CD4-positive, alpha-beta memory T cell (primary cell): ENCODE measurements around the gene ANAPC5. TPM values are rescaled to one million over a fixed set of nuclear protein-coding genes. Genes with fewer than 3 reads are reported as not detected.
"Not testable (repeated sequence)": the region's sequence is repeated elsewhere in the genome, so short reads cannot be mapped to it uniquely, and the experiment has no call there.

Experiments used
- CTCF ChIA-PET: fragments of 350-600 bp; sonication (Branson Sonifier 250); formaldehyde crosslinking; loops from one replicate; lab custom pipeline; 2021; ENCODE audit warnings: inconsistent platforms; ENCODE audit not compliant: partially characterized antibody; lab: Charles Lee
- POLR2A ChIA-PET: fragments of 350-600 bp; sonication (Branson Sonifier 250); formaldehyde crosslinking; loops from one replicate; lab custom pipeline; 2021; ENCODE audit not compliant: partially characterized antibody; lab: Charles Lee
- DNase-seq, 5 donors: peaks; one replicate each; pipeline versions ENCODE4 v3.0.0 to v3.0.0-alpha.2; 2020 to 2022; ENCODE audit warnings: mixed read lengths in 1 of 5
- H3K27ac ChIP-seq: one replicate; pipeline ENCODE4 v1.7.0; 2013; ENCODE audit warnings: low read depth, low read length
- H3K27me3 ChIP-seq: 2 replicates; pipeline ENCODE4 v1.7.0; 2013; ENCODE audit warnings: mild to moderate bottlenecking, low read length, moderate library complexity; ENCODE audit not compliant: insufficient read depth
- H3K36me3 ChIP-seq: 2 replicates; pipeline ENCODE4 v1.7.0; 2013; ENCODE audit warnings: mild to moderate bottlenecking, low read length, moderate library complexity; ENCODE audit not compliant: insufficient read depth
- H3K4me1 ChIP-seq: 2 replicates; pipeline ENCODE4 v1.7.0; 2013; ENCODE audit warnings: mild to moderate bottlenecking, low read length, moderate library complexity; ENCODE audit not compliant: insufficient read depth
- H3K4me3 ChIP-seq, 2 donors: one replicate each; pipeline ENCODE4 v1.7.0; 2013; ENCODE audit warnings: low read length in 2 of 2, mild to moderate bottlenecking in 1 of 2
- H3K9me3 ChIP-seq, 2 donors: one replicate each; pipeline ENCODE4 v1.7.0; 2013; ENCODE audit warnings: low read length in 2 of 2, control low read depth in 1 of 2; ENCODE audit not compliant: control insufficient read depth in 1 of 2
- H3K27ac Mint-ChIP-seq, 7 donors: one replicate each; pipeline ENCODE4 v1.8.0; 2020 to 2021; ENCODE audit warnings: mixed read lengths in 7 of 7, mild to moderate bottlenecking in 6 of 7, inconsistent platforms in 3 of 7, moderate library complexity in 3 of 7
- H3K27me3 Mint-ChIP-seq, 2 donors: one replicate each; pipeline ENCODE4 v1.8.0; 2020 to 2021; ENCODE audit warnings: mixed read lengths in 2 of 2
- H3K36me3 Mint-ChIP-seq, 2 donors: one replicate each; pipeline ENCODE4 v1.8.0; 2020 to 2021; ENCODE audit warnings: mixed read lengths in 2 of 2, inconsistent platforms in 1 of 2, mild to moderate bottlenecking in 1 of 2
- H3K4me1 Mint-ChIP-seq, 4 donors: one replicate each; pipeline ENCODE4 v1.8.0; 2020 to 2021; ENCODE audit warnings: mixed read lengths in 4 of 4, mild to moderate bottlenecking in 1 of 4
- H3K4me3 Mint-ChIP-seq, 8 donors: one replicate each; pipeline ENCODE4 v1.8.0; 2020 to 2021; ENCODE audit warnings: mixed read lengths in 8 of 8, mild to moderate bottlenecking in 7 of 8, moderate library complexity in 6 of 8, inconsistent platforms in 3 of 8
- H3K9me3 Mint-ChIP-seq, 8 donors: one replicate each; pipeline ENCODE4 v1.8.0; 2020 to 2021; ENCODE audit warnings: mixed read lengths in 8 of 8, mild to moderate bottlenecking in 5 of 8, inconsistent platforms in 3 of 8, moderate library complexity in 1 of 8
- intact Hi-C: fragments of 100-400 bp; cut with micrococcal nuclease; formaldehyde crosslinking; loops from one replicate; pipeline ENCODE4 v1.15.1; 2023
- polyA plus RNA-seq, 2 donors: library from polyadenylated mRNA; unstranded; fragments of 300-500 nt; fragmentation: Illumina TruSeq; gene quantifications; one replicate each; pipeline ENCODE4 v1.2.3, GENCODE V29; 2021
- total RNA-seq, 2 experiments: library from RNA; stranded (reverse); gene quantifications; one replicate each; pipeline ENCODE4 v1.2.3, GENCODE V29; 2021

The ANAPC5 gene
- total and polyA plus RNA-seq, 4 experiments from 2014 or later: 142 to 231 (median 143) TPM

- POLR2A ChIA-PET: interaction anchor here (1.2 kb wide), 1 partner anchor 11 kb away, joined by 4 read pairs; no protein-coding TSS in a partner anchor
- Histone ChIP-seq H3K4me1 (peaks cover 8% of the 10 kb centered on the region), H3K4me3 (no peak overlapping the region), H3K27ac (no peak overlapping the region), H3K27me3 (no peaks in the 10 kb centered on the region), H3K9me3 (no peaks in the 10 kb centered on the region), H3K36me3 (peaks cover 15% of the 10 kb centered on the region)
- Mint-ChIP-seq H3K27me3 (no peaks in the 10 kb centered on the region), H3K4me1 (peaks cover 12 to 17% (median 15%) of the 10 kb centered on the region in 4 donors), H3K9me3 (no peaks in the 10 kb centered on the region), H3K4me3 (no peak overlapping the region), H3K27ac (peak overlapping the region in 1 of 7 donors; percentile 35), H3K36me3 (peaks cover 41 to 48% of the 10 kb centered on the region in 2 donors)
- no peak for DNase-seq
- intact Hi-C loops: no loop called here
- CTCF ChIA-PET: interaction anchor here (0.6 to 1.7 kb wide), 4 partner anchors 16 to 1153 kb away, joined by 3 to 4 read pairs (median 4); no protein-coding TSS in a partner anchor
Measured at GRCh38 chr12:121318121-121318520, 34.1 kb downstream of the ANAPC5 start.

- Histone ChIP-seq H3K36me3 (peaks cover 20% of the 10 kb centered on the region), H3K4me1 (peaks cover 8% of the 10 kb centered on the region), H3K27me3 (no peaks in the 10 kb centered on the region), H3K9me3 (no peaks in the 10 kb centered on the region), H3K4me3 (no peak overlapping the region), H3K27ac (no peak overlapping the region)
- Mint-ChIP-seq H3K4me3 (no peak overlapping the region), H3K9me3 (no peaks in the 10 kb centered on the region), H3K27ac (peak overlapping the region in 4 of 7 donors; percentile 7 to 71 (median 55)), H3K36me3 (peaks cover 50 to 54% of the 10 kb centered on the region in 2 donors), H3K4me1 (peaks cover 15 to 20% (median 19%) of the 10 kb centered on the region in 4 donors), H3K27me3 (no peaks in the 10 kb centered on the region)
- CTCF ChIA-PET: interaction anchor here (1.9 kb wide), 1 partner anchor 20 kb away, joined by 5 read pairs; no protein-coding TSS in a partner anchor
- no peak for DNase-seq
- intact Hi-C loops: no loop called here
- POLR2A ChIA-PET: interaction anchor here (1.3 kb wide), 1 partner anchor 85 kb away, joined by 3 read pairs; the partner anchor contains the start of gene RNF34
Measured at GRCh38 chr12:121314431-121314830, 37.8 kb downstream of the ANAPC5 start.

DNA sequence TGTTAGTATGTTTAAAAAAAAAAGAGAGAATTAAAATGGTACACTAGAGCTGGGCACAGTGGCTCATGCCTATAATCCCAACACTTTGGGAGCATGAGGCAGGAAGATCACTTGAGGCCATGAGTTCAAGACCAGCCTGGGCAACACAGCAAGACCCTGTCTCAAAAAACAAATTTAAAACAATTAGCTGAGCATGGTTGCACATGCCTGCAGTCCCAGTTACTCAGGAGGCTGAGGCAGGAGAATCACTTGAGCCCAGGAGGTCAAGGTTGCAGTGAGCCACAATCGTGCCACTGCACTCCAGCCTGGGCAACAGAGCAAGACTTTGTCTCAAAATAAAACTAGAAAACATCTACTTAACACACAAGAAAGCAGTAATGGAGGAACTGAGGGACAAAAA lies 42.0 kb downstream of the ANAPC5 start:
- peaks cover 19% of the 10 kb centered on the region for H3K36me3 ChIP-seq
- intact Hi-C loops, H3K27me3 ChIP-seq, H3K4me3 ChIP-seq, H3K27me3 Mint-ChIP-seq, H3K9me3 Mint-ChIP-seq, H3K9me3 ChIP-seq, H3K4me1 ChIP-seq, DNase-seq, H3K4me3 Mint-ChIP-seq, H3K27ac ChIP-seq: not testable (repeated sequence)
- peak overlapping the region in 5 of 7 donors; percentile 4 to 75 (median 35) for H3K27ac Mint-ChIP-seq
- POLR2A ChIA-PET: interaction anchor here (1.1 kb wide), 1 partner anchor 91 kb away, joined by 3 read pairs; no protein-coding TSS in a partner anchor
- H3K4me1 Mint-ChIP-seq: peaks cover 10 to 19% (median 17%) of the 10 kb centered on the region in 4 donors
- CTCF ChIA-PET: interaction anchor here (1.1 kb wide), 1 partner anchor 14 kb away, joined by 5 read pairs; the partner anchor contains the start of gene CAMKK2
- peaks cover 38 to 42% of the 10 kb centered on the region in 2 donors for H3K36me3 Mint-ChIP-seq

DNA sequence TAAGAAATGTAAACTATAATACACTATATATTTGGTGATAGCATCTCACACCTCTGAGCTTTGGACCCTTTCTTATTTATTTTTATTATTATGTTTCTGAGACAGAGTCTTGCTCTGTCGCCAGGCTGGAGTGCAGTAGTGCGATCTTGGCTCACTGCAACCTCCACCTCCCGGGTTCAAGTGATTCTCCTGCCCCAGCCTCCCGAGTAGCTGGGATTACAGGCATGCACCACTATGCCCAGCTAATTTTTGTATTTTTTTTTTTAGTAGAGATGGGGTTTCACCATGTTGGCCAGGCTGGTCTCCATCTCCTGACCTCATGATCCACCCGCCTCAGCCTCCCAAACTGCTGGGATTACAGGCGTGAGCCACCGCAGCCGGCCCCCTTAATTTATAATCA lies 44.8 kb downstream of the ANAPC5 start:
- CTCF ChIA-PET, H3K9me3 Mint-ChIP-seq, H3K27ac Mint-ChIP-seq, H3K4me3 ChIP-seq, H3K27ac ChIP-seq, H3K4me1 Mint-ChIP-seq, H3K27me3 ChIP-seq, H3K4me1 ChIP-seq, H3K4me3 Mint-ChIP-seq, DNase-seq, H3K9me3 ChIP-seq, intact Hi-C loops, H3K27me3 Mint-ChIP-seq: not testable (repeated sequence)
- peaks cover 28 to 31% of the 10 kb centered on the region in 2 donors for H3K36me3 Mint-ChIP-seq
- POLR2A ChIA-PET: interaction anchor here (1.2 kb wide), 1 partner anchor 10 kb away, joined by 4 read pairs; no protein-coding TSS in a partner anchor
- H3K36me3 ChIP-seq: peaks cover 19% of the 10 kb centered on the region

GRCh38 chr12:121304306-121304705 lies 47.9 kb downstream of the ANAPC5 start:
- no peak overlapping the region for H3K27ac ChIP-seq
- DNase-seq: no peak
- peaks cover 12% of the 10 kb centered on the region in 2 donors for H3K36me3 Mint-ChIP-seq
- intact Hi-C loops: no loop called here
- no peak overlapping the region for H3K4me3 Mint-ChIP-seq
- no peaks in the 10 kb centered on the region for H3K4me1 ChIP-seq
- no peaks in the 10 kb centered on the region for H3K9me3 Mint-ChIP-seq
- no peak overlapping the region for H3K4me3 ChIP-seq
- H3K27me3 Mint-ChIP-seq: no peaks in the 10 kb centered on the region
- H3K9me3 ChIP-seq: no peaks in the 10 kb centered on the region
- H3K27ac Mint-ChIP-seq: no peak overlapping the region
- ChIA-PET CTCF (interaction anchor here (2.0 kb wide), 1 partner anchor 32 kb away, joined by 4 read pairs; no protein-coding TSS in a partner anchor), POLR2A (no interaction called here)
- no peaks in the 10 kb centered on the region for H3K27me3 ChIP-seq
- peaks cover 9% of the 10 kb centered on the region for H3K36me3 ChIP-seq
- no peaks in the 10 kb centered on the region for H3K4me1 Mint-ChIP-seq

- ChIA-PET CTCF (no interaction called here), POLR2A (no interaction called here)
- H3K4me1 ChIP-seq: peaks cover 8% of the 10 kb centered on the region
- DNase-seq: no peak
- no peaks in the 10 kb centered on the region for H3K27me3 Mint-ChIP-seq
- no peak overlapping the region for H3K4me3 ChIP-seq
- no peak overlapping the region for H3K27ac ChIP-seq
- no peaks in the 10 kb centered on the region for H3K36me3 ChIP-seq
- H3K36me3 Mint-ChIP-seq: peaks cover 0 to 3% of the 10 kb centered on the region in 2 donors
- H3K9me3 ChIP-seq: no peaks in the 10 kb centered on the region
- intact Hi-C loops: no loop called here
- no peaks in the 10 kb centered on the region for H3K9me3 Mint-ChIP-seq
- no peak overlapping the region for H3K27ac Mint-ChIP-seq
- H3K4me1 Mint-ChIP-seq: peaks cover 2 to 5% (median 3%) of the 10 kb centered on the region in 4 donors
- no peak overlapping the region for H3K4me3 Mint-ChIP-seq
- no peaks in the 10 kb centered on the region for H3K27me3 ChIP-seq
Measured at GRCh38 chr12:121301876-121302275, 50.3 kb downstream of the ANAPC5 start.

GRCh38 chr12:121300083-121300819 lies 52.0 kb downstream of the ANAPC5 start:
- no peaks in the 10 kb centered on the region for H3K9me3 Mint-ChIP-seq

More at GRCh38 chr12:121300083-121300819, 52.0 kb downstream of the ANAPC5 start:
- H3K4me1 Mint-ChIP-seq: peaks cover 6 to 12% (median 9%) of the 10 kb centered on the region in 4 donors
- POLR2A ChIA-PET: interaction anchor here (1.3 kb wide), 1 partner anchor 60 kb away, joined by 4 read pairs; no protein-coding TSS in a partner anchor
- Histone ChIP-seq H3K27me3 (no peaks in the 10 kb centered on the region), H3K4me1 (peaks cover 16% of the 10 kb centered on the region), H3K4me3 (no peak overlapping the region), H3K27ac (no peak overlapping the region), H3K36me3 (no peaks in the 10 kb centered on the region), H3K9me3 (no peaks in the 10 kb centered on the region)
- H3K4me3 Mint-ChIP-seq: no peak overlapping the region
- DNase-seq: no peak
- peaks cover 0 to 5% of the 10 kb centered on the region in 2 donors for H3K36me3 Mint-ChIP-seq
- intact Hi-C loops: no loop called here
- CTCF ChIA-PET: no interaction called here
- no peak overlapping the region for H3K27ac Mint-ChIP-seq
- no peaks in the 10 kb centered on the region for H3K27me3 Mint-ChIP-seq
